CD4-positive, alpha-beta memory T cell (primary cell): ENCODE measurements around the gene ZNF501. TPM values are rescaled to one million over a fixed set of nuclear protein-coding genes. Genes with fewer than 3 reads are reported as not detected.
A peak's percentile ranks its signal among the peaks of the same experiment; 100 is the strongest.

ENCODE experiments used
- CTCF ChIA-PET: fragments of 350-600 bp; sonication (Branson Sonifier 250); formaldehyde crosslinking; loops from one replicate; lab custom pipeline; 2021; ENCODE audit warnings: inconsistent platforms; ENCODE audit not compliant: partially characterized antibody; lab: Charles Lee
- POLR2A ChIA-PET: fragments of 350-600 bp; sonication (Branson Sonifier 250); formaldehyde crosslinking; loops from one replicate; lab custom pipeline; 2021; ENCODE audit not compliant: partially characterized antibody; lab: Charles Lee
- DNase-seq, 5 donors: peaks; one replicate each; pipeline versions ENCODE4 v3.0.0 to v3.0.0-alpha.2; 2020 to 2022; ENCODE audit warnings: mixed read lengths in 1 of 5
- H3K27ac ChIP-seq: one replicate; pipeline ENCODE4 v1.7.0; 2013; ENCODE audit warnings: low read depth, low read length
- H3K27me3 ChIP-seq: 2 replicates; pipeline ENCODE4 v1.7.0; 2013; ENCODE audit warnings: mild to moderate bottlenecking, low read length, moderate library complexity; ENCODE audit not compliant: insufficient read depth
- H3K36me3 ChIP-seq: 2 replicates; pipeline ENCODE4 v1.7.0; 2013; ENCODE audit warnings: mild to moderate bottlenecking, low read length, moderate library complexity; ENCODE audit not compliant: insufficient read depth
- H3K4me1 ChIP-seq: 2 replicates; pipeline ENCODE4 v1.7.0; 2013; ENCODE audit warnings: mild to moderate bottlenecking, low read length, moderate library complexity; ENCODE audit not compliant: insufficient read depth
- H3K4me3 ChIP-seq, 2 donors: one replicate each; pipeline ENCODE4 v1.7.0; 2013; ENCODE audit warnings: low read length in 2 of 2, mild to moderate bottlenecking in 1 of 2
- H3K9me3 ChIP-seq, 2 donors: one replicate each; pipeline ENCODE4 v1.7.0; 2013; ENCODE audit warnings: low read length in 2 of 2, control low read depth in 1 of 2; ENCODE audit not compliant: control insufficient read depth in 1 of 2
- H3K27ac Mint-ChIP-seq, 7 donors: one replicate each; pipeline ENCODE4 v1.8.0; 2020 to 2021; ENCODE audit warnings: mixed read lengths in 7 of 7, mild to moderate bottlenecking in 6 of 7, inconsistent platforms in 3 of 7, moderate library complexity in 3 of 7
- H3K27me3 Mint-ChIP-seq, 2 donors: one replicate each; pipeline ENCODE4 v1.8.0; 2020 to 2021; ENCODE audit warnings: mixed read lengths in 2 of 2
- H3K36me3 Mint-ChIP-seq, 2 donors: one replicate each; pipeline ENCODE4 v1.8.0; 2020 to 2021; ENCODE audit warnings: mixed read lengths in 2 of 2, inconsistent platforms in 1 of 2, mild to moderate bottlenecking in 1 of 2
- H3K4me1 Mint-ChIP-seq, 4 donors: one replicate each; pipeline ENCODE4 v1.8.0; 2020 to 2021; ENCODE audit warnings: mixed read lengths in 4 of 4, mild to moderate bottlenecking in 1 of 4
- H3K4me3 Mint-ChIP-seq, 8 donors: one replicate each; pipeline ENCODE4 v1.8.0; 2020 to 2021; ENCODE audit warnings: mixed read lengths in 8 of 8, mild to moderate bottlenecking in 7 of 8, moderate library complexity in 6 of 8, inconsistent platforms in 3 of 8
- H3K9me3 Mint-ChIP-seq, 8 donors: one replicate each; pipeline ENCODE4 v1.8.0; 2020 to 2021; ENCODE audit warnings: mixed read lengths in 8 of 8, mild to moderate bottlenecking in 5 of 8, inconsistent platforms in 3 of 8, moderate library complexity in 1 of 8
- intact Hi-C: fragments of 100-400 bp; cut with micrococcal nuclease; formaldehyde crosslinking; loops from one replicate; pipeline ENCODE4 v1.15.1; 2023
- polyA plus RNA-seq, 2 donors: library from polyadenylated mRNA; unstranded; fragments of 300-500 nt; fragmentation: Illumina TruSeq; gene quantifications; one replicate each; pipeline ENCODE4 v1.2.3, GENCODE V29; 2021
- total RNA-seq, 2 experiments: library from RNA; stranded (reverse); gene quantifications; one replicate each; pipeline ENCODE4 v1.2.3, GENCODE V29; 2021

The ZNF501 gene
- total RNA-seq (1 to 10 TPM; 7.4 to 7.5 TPM), polyA plus RNA-seq (1 to 10 TPM; 2.1 to 2.9 TPM)

GRCh38 chr3:44729384-44729910, at the start of gene ZNF501:
ZNF501 (plus strand) TSS chr3:44729635; CDS start chr3:44734422, 4,787 bp downstream.
- peaks cover 9 to 91% (median 80%) of the 10 kb centered on the region in 8 donors for H3K9me3 Mint-ChIP-seq

GRCh38 chr3:44680921-44681455, 48.4 kb upstream of the ZNF501 start:
- H3K4me1 Mint-ChIP-seq: peaks cover 5 to 15% (median 10%) of the 10 kb centered on the region in 4 donors
- H3K4me3 ChIP-seq: no peak overlapping the region
- CTCF ChIA-PET: no interaction called here
- H3K27ac Mint-ChIP-seq: no peak overlapping the region
- peaks cover 9 to 13% of the 10 kb centered on the region in 2 donors for H3K27me3 Mint-ChIP-seq
- no peak overlapping the region for H3K4me3 Mint-ChIP-seq
- POLR2A ChIA-PET: no interaction called here
- peaks cover 5% of the 10 kb centered on the region for H3K4me1 ChIP-seq
- no peak for DNase-seq
- peaks cover 0 to 59% (median 43%) of the 10 kb centered on the region in 8 donors for H3K9me3 Mint-ChIP-seq
- no peaks in the 10 kb centered on the region for H3K27me3 ChIP-seq
- intact Hi-C loops: no loop called here
- H3K27ac ChIP-seq: no peak overlapping the region
- peaks cover 23 to 32% of the 10 kb centered on the region in 2 donors for H3K36me3 Mint-ChIP-seq
- no peaks in the 10 kb centered on the region for H3K9me3 ChIP-seq
- H3K36me3 ChIP-seq: no peaks in the 10 kb centered on the region

More at GRCh38 chr3:44729384-44729910, at the start of gene ZNF501:
- ChIA-PET POLR2A (interaction anchor here (0.7 to 2.7 kb wide), 11 partner anchors 11 to 392 kb away, joined by 3 to 50 read pairs (median 8); partner anchors contain the start of genes KIAA1143, KIF15, TMEM42 and ZKSCAN7), CTCF (interaction anchor here (0.9 to 2.1 kb wide), 7 partner anchors 10 to 43 kb away, joined by 3 to 7 read pairs (median 3); partner anchors contain the start of genes KIAA1143, KIF15 and ZNF502)
- peaks cover 11 to 17% of the 10 kb centered on the region in 2 donors for H3K9me3 ChIP-seq
- Mint-ChIP-seq H3K36me3 (peaks cover 47 to 65% of the 10 kb centered on the region in 2 donors), H3K27me3 (peaks cover 0 to 1% of the 10 kb centered on the region in 2 donors), H3K27ac (peak within 1 kb of the TSS; percentile 78 to 93 (median 87)), H3K4me1 (peaks cover 10 to 21% (median 16%) of the 10 kb centered on the region in 4 donors), H3K4me3 (peak within 1 kb of the TSS; percentile 90 to 99 (median 94))
- DNase-seq: peak; percentile 79 to 88 (median 82)
- H3K4me3 ChIP-seq: peak within 1 kb of the TSS; percentile 71 to 79
- peak within 1 kb of the TSS; percentile 34 for H3K27ac ChIP-seq
- H3K4me1 ChIP-seq: peaks cover 6% of the 10 kb centered on the region
- intact Hi-C loops: loop anchor here (1.0 kb wide), 3 partner anchors 17 to 252 kb away; partner anchors contain the start of genes KIAA1143, KIF15, ZNF445 and ZNF502
- no peaks in the 10 kb centered on the region for H3K36me3 ChIP-seq
- no peaks in the 10 kb centered on the region for H3K27me3 ChIP-seq

GRCh38 chr3:44682182-44682896, 47.1 kb upstream of the ZNF501 start:
- Mint-ChIP-seq H3K9me3 (peaks cover 1 to 65% (median 46%) of the 10 kb centered on the region in 8 donors), H3K36me3 (peaks cover 23 to 32% of the 10 kb centered on the region in 2 donors)
- CTCF ChIA-PET: no interaction called here

GRCh38 chr3:44685128-44685800, 44.2 kb upstream of the ZNF501 start:
- peaks cover 33 to 37% of the 10 kb centered on the region in 2 donors for H3K27me3 Mint-ChIP-seq
- peaks cover 4 to 66% (median 53%) of the 10 kb centered on the region in 8 donors for H3K9me3 Mint-ChIP-seq
- Histone ChIP-seq H3K4me3 (peak overlapping the region in 1 of 2 donors; percentile 48), H3K36me3 (no peaks in the 10 kb centered on the region), H3K9me3 (no peaks in the 10 kb centered on the region), H3K27ac (no peak overlapping the region), H3K27me3 (no peaks in the 10 kb centered on the region), H3K4me1 (peaks cover 5% of the 10 kb centered on the region)
- CTCF ChIA-PET: no interaction called here
- POLR2A ChIA-PET: interaction anchor here (0.6 kb wide), 1 partner anchor 19 kb away, joined by 3 read pairs; no protein-coding TSS in a partner anchor
- H3K36me3 Mint-ChIP-seq: peaks cover 25 to 32% of the 10 kb centered on the region in 2 donors
- H3K4me3 Mint-ChIP-seq: peak overlapping the region; percentile 79 to 88 (median 81)
- intact Hi-C loops: no loop called here
- H3K27ac Mint-ChIP-seq: peak overlapping the region in 6 of 7 donors; percentile 19 to 85 (median 38)
- peak; percentile 36 to 45 (median 40) for DNase-seq
- peaks cover 5 to 19% (median 10%) of the 10 kb centered on the region in 4 donors for H3K4me1 Mint-ChIP-seq

More at GRCh38 chr3:44682182-44682896, 47.1 kb upstream of the ZNF501 start:
- no peak overlapping the region for H3K4me3 Mint-ChIP-seq
- Histone ChIP-seq H3K27ac (no peak overlapping the region), H3K9me3 (no peaks in the 10 kb centered on the region), H3K27me3 (no peaks in the 10 kb centered on the region), H3K4me1 (peaks cover 5% of the 10 kb centered on the region), H3K36me3 (no peaks in the 10 kb centered on the region), H3K4me3 (no peak overlapping the region)
- intact Hi-C loops: no loop called here
- peaks cover 5 to 19% (median 10%) of the 10 kb centered on the region in 4 donors for H3K4me1 Mint-ChIP-seq
- DNase-seq: no peak
- H3K27me3 Mint-ChIP-seq: peaks cover 19 to 22% of the 10 kb centered on the region in 2 donors
- POLR2A ChIA-PET: no interaction called here
- H3K27ac Mint-ChIP-seq: no peak overlapping the region

- peaks cover 6 to 69% (median 45%) of the 10 kb centered on the region in 8 donors for H3K9me3 Mint-ChIP-seq
- CTCF ChIA-PET: no interaction called here
- H3K36me3 Mint-ChIP-seq: peaks cover 18 to 22% of the 10 kb centered on the region in 2 donors
Measured at GRCh38 chr3:44687898-44688297, 41.5 kb upstream of the ZNF501 start.

GRCh38 chr3:44712455-44713075, 16.9 kb upstream of the ZNF501 start, which contains the start of gene ZNF502:
ZNF502 (plus strand) TSS chr3:44712660; CDS start chr3:44720262, 7,602 bp downstream.
- H3K27ac ChIP-seq: no peak within 1 kb of the TSS
- Mint-ChIP-seq H3K36me3 (peaks cover 38 to 47% of the 10 kb centered on the region in 2 donors), H3K9me3 (peaks cover 12 to 76% (median 65%) of the 10 kb centered on the region in 8 donors), H3K27me3 (peaks cover 5 to 15% of the 10 kb centered on the region in 2 donors), H3K27ac (peak within 1 kb of the TSS in 6 of 7 donors; percentile 47 to 90 (median 79)), H3K4me3 (peak within 1 kb of the TSS; percentile 63 to 96 (median 90)), H3K4me1 (peaks cover 4 to 24% (median 11%) of the 10 kb centered on the region in 4 donors)
- H3K4me1 ChIP-seq: peaks cover 6% of the 10 kb centered on the region
- ChIA-PET CTCF (interaction anchor here (0.9 to 1.4 kb wide), 3 partner anchors 14 to 18 kb away, joined by 3 to 5 read pairs (median 4); partner anchors contain the start of gene ZNF501), POLR2A (interaction anchor here (1.6 to 2.3 kb wide), 2 partner anchors 17 to 49 kb away, joined by 5 to 18 read pairs; partner anchors contain the start of genes KIAA1143, KIF15 and ZNF501)
- intact Hi-C loops: loop anchor here (1.0 kb wide), 2 partner anchors 17 to 49 kb away; partner anchors contain the start of genes KIAA1143, KIF15 and ZNF501
- H3K27me3 ChIP-seq: no peaks in the 10 kb centered on the region
- DNase-seq: peak; percentile 39 to 53 (median 48)
- no peaks in the 10 kb centered on the region for H3K36me3 ChIP-seq
- peaks cover 0 to 8% of the 10 kb centered on the region in 2 donors for H3K9me3 ChIP-seq
- H3K4me3 ChIP-seq: peak within 1 kb of the TSS; percentile 18 to 74

More at GRCh38 chr3:44687898-44688297, 41.5 kb upstream of the ZNF501 start:
- peaks cover 5 to 19% (median 10%) of the 10 kb centered on the region in 4 donors for H3K4me1 Mint-ChIP-seq
- Histone ChIP-seq H3K4me1 (peaks cover 5% of the 10 kb centered on the region), H3K36me3 (no peaks in the 10 kb centered on the region), H3K4me3 (no peak overlapping the region), H3K9me3 (no peaks in the 10 kb centered on the region), H3K27ac (no peak overlapping the region), H3K27me3 (no peaks in the 10 kb centered on the region)
- POLR2A ChIA-PET: no interaction called here
- no peak for DNase-seq
- no peak overlapping the region for H3K4me3 Mint-ChIP-seq
- H3K27me3 Mint-ChIP-seq: peaks cover 48 to 54% of the 10 kb centered on the region in 2 donors
- H3K27ac Mint-ChIP-seq: no peak overlapping the region
- intact Hi-C loops: no loop called here
